ENCODE data around the gene CARD11.

- TF ChIP-seq CTCF (IDR thresholded peaks at IDR 0.05; ENCODE audit: insufficient read depth, low read length) = no peak
- peak; percentile 97 for TF ChIP-seq POLR2AphosphoS5 (IDR thresholded peaks at IDR 0.05; ENCODE audit: low read depth)
- TF ChIP-seq SPI1 (IDR thresholded peaks at IDR 0.05; ENCODE audit: borderline replicate concordance, low read depth) = peak; percentile 25; the same call in 1 of the 2 replicates
- no peak for TF ChIP-seq REST (IDR thresholded peaks at IDR 0.05; ENCODE audit: insufficient replicate concordance, low read depth)
- peak; percentile 86 for TF ChIP-seq GABPA (IDR thresholded peaks at IDR 0.05; ENCODE audit: low read depth)
Measured at GRCh38 chr7:2863461-2864066, 180.1 kb downstream of the CARD11 start.

Measured in HL-60 (cell line).